B cell (primary cell): ENCODE data around the gene PHACTR1. TPM values are rescaled to one million over a fixed set of nuclear protein-coding genes. Genes with fewer than 3 reads are reported as not detected.
A peak's percentile ranks its signal among the peaks of the same experiment; 100 is the strongest.

Source experiments
- ATAC-seq: fragments of 200-7000 bp; cut with Tn5 transposase; one replicate; pipeline ENCODE4 v1.10.0; 2021; ENCODE audit warnings: low read depth, mild to moderate bottlenecking, moderate number of reproducible peaks, moderate library complexity
- CTCF ChIA-PET: fragments of 350-600 bp; sonication (Branson Sonifier 250); formaldehyde crosslinking; loops from one replicate; lab custom pipeline; 2021; ENCODE audit warnings: antibody characterized with exemption, inconsistent platforms; lab: Charles Lee
- POLR2A ChIA-PET: fragments of 350-600 bp; sonication (Branson Sonifier 250); formaldehyde crosslinking; loops from one replicate; lab custom pipeline; 2021; ENCODE audit warnings: antibody characterized with exemption; lab: Charles Lee
- DNase-seq: peaks from one replicate; pipeline ENCODE4 v3.0.0; 2013
- H2AFZ ChIP-seq: 2 replicates; pipeline ENCODE4 v1.6.1; 2012; ENCODE audit warnings: mild to moderate bottlenecking, low read depth, low read length; ENCODE audit not compliant: insufficient read depth, poor library complexity, severe bottlenecking
- H3K27ac ChIP-seq, 2 donors: 1 replicate in 1 of 2; 2 replicates in 1 of 2; pipeline ENCODE4 v1.5.1; 2012 to 2013; ENCODE audit warnings: low read length in 2 of 2, mild to moderate bottlenecking in 2 of 2, moderate library complexity in 1 of 2
- H3K27me3 ChIP-seq, 4 experiments: fragments of 200-600 bp in 1 of 4; sonication (generic) in 1 of 4; replicated peaks in 1 of 4; 1 replicate in 2 of 4; 2 replicates in 2 of 4; pipeline versions ENCODE4 v1.6.1 to v1.7.0; 2013 to 2016; ENCODE audit warnings: low read length in 3 of 4, mild to moderate bottlenecking in 2 of 4, mixed read lengths in 1 of 4, moderate library complexity in 1 of 4; ENCODE audit not compliant: insufficient read depth in 4 of 4, control insufficient read depth in 3 of 4; ENCODE audit errors: control extremely low read depth in 1 of 4
- H3K36me3 ChIP-seq, 2 experiments: replicated peaks in 1 of 2; 1 replicate in 1 of 2; 2 replicates in 1 of 2; pipeline versions ENCODE4 v1.6.1 to v1.7.1; 2013; ENCODE audit warnings: low read length in 1 of 2; ENCODE audit not compliant: insufficient read depth in 2 of 2, control insufficient read depth in 1 of 2; ENCODE audit errors: control extremely low read depth in 1 of 2, extremely low read depth in 1 of 2
- H3K4me1 ChIP-seq, 2 donors: fragments of 200-600 bp in 1 of 2; sonication (generic) in 1 of 2; 1 replicate in 1 of 2; 2 replicates in 1 of 2; pipeline versions ENCODE4 v1.5.1 to v1.6.1; 2013 to 2017; ENCODE audit warnings: low read length in 2 of 2; ENCODE audit not compliant: control insufficient read depth in 2 of 2, insufficient read depth in 2 of 2
- H3K4me2 ChIP-seq: replicated peaks from 2 replicates; pipeline ENCODE3; 2012; ENCODE audit warnings: mild to moderate bottlenecking, low read depth, low read length; ENCODE audit not compliant: poor library complexity, severe bottlenecking
- H3K4me3 ChIP-seq, 5 experiments: fragments of 200-600 bp in 1 of 5; sonication (generic) in 1 of 5; 1 replicate in 3 of 5; 2 replicates in 2 of 5; pipeline versions ENCODE4 v1.5.1 to v1.7.0; 2011 to 2016; ENCODE audit warnings: low read length in 4 of 5, mild to moderate bottlenecking in 4 of 5, low read depth in 2 of 5, control low read depth in 1 of 5, moderate library complexity in 1 of 5; ENCODE audit not compliant: insufficient read depth in 1 of 5; ENCODE audit errors: control extremely low read depth in 1 of 5, extremely low read depth in 1 of 5
- H3K79me2 ChIP-seq: fragments of 200-600 bp; sonication (generic); one replicate; pipeline ENCODE4 v1.6.0; 2016; ENCODE audit warnings: low read length; ENCODE audit not compliant: control insufficient read depth, insufficient read depth
- H3K9ac ChIP-seq: fragments of 200-600 bp; sonication (generic); 2 replicates; pipeline ENCODE4 v1.6.1; 2017; ENCODE audit warnings: mild to moderate bottlenecking, low read length, moderate library complexity
- H3K9me3 ChIP-seq, 3 donors: one replicate each; pipeline versions ENCODE4 v1.6.1 to v1.7.1; 2013; ENCODE audit warnings: low read length in 2 of 3; ENCODE audit not compliant: control insufficient read depth in 2 of 3, insufficient read depth in 1 of 3; ENCODE audit errors: control extremely low read depth in 1 of 3
- H4K20me1 ChIP-seq: 2 replicates; pipeline ENCODE4 v1.6.0; 2012; ENCODE audit warnings: mild to moderate bottlenecking, low read length; ENCODE audit not compliant: insufficient read depth, control insufficient read depth, poor library complexity, severe bottlenecking
- H3K27ac Mint-ChIP-seq: one replicate; pipeline ENCODE4 v1.8.0; 2021; ENCODE audit warnings: mixed read lengths
- H3K27me3 Mint-ChIP-seq: one replicate; pipeline ENCODE4 v1.8.0; 2021; ENCODE audit warnings: mixed read lengths
- H3K4me1 Mint-ChIP-seq: one replicate; pipeline ENCODE4 v1.8.0; 2021; ENCODE audit warnings: mixed read lengths
- H3K4me3 Mint-ChIP-seq: one replicate; pipeline ENCODE4 v1.8.0; 2021; ENCODE audit warnings: mixed read lengths
- H3K9me3 Mint-ChIP-seq: one replicate; pipeline ENCODE4 v1.8.0; 2022; ENCODE audit warnings: mixed read lengths; ENCODE audit not compliant: insufficient read depth
- EZH2 ChIP-seq: IDR thresholded peaks from 2 replicates; pipeline ENCODE4 v1.6.1; 2012; ENCODE audit warnings: borderline replicate concordance, low read depth, mild to moderate bottlenecking, moderate library complexity, low read length; ENCODE audit not compliant: insufficient read depth, poor library complexity, severe bottlenecking
- WGBS: methylation state at CpG from one replicate; pipeline ENCODE4 v1.1.5; 2013; ENCODE audit warnings: missing lambda C conversion rate; ENCODE audit not compliant: insufficient coverage; 5-methylcytosine and 5-hydroxymethylcytosine counted together
- intact Hi-C: fragments of 100-400 bp; cut with micrococcal nuclease; formaldehyde crosslinking; loops from one replicate; pipeline ENCODE4 v1.10.0; 2022
- polyA plus RNA-seq: library from polyadenylated mRNA; depleted of rRNA; stranded (reverse); fragments of >200 nt; gene quantifications from 2 replicates; pipeline ENCODE4 v1.2.3, GENCODE V29; 2012
- total RNA-seq, 2 donors: library from RNA; stranded (reverse); fragments of 120-200 nt in 1 of 2; gene quantifications; 1 replicate in 1 of 2; 2 replicates in 1 of 2; pipeline versions ENCODE4 v1.2.3 to v1.2.4, GENCODE V29; 2013 to 2022
- TF ChIP-seq, protein P1 (sequence below): fragments of 200-600 bp; IDR thresholded peaks from one replicate; pipeline ENCODE4 v1.8.0; 2022; ENCODE audit warnings: antibody characterized with exemption, mild to moderate bottlenecking

Gene PHACTR1
- total and polyA plus RNA-seq, 2 donors (not counting 1 experiment from before 2014, with no cell fraction given), result 30.2 to 129 TPM

- WGBS, result no CpG with 5 or more reads among the region's 2 CpGs
- Histone ChIP-seq H4K20me1 (no peaks in the 10 kb centered on the region), H3K9me3 (no peaks in the 10 kb centered on the region), H3K79me2 (no peaks in the 10 kb centered on the region), H3K9ac (no peak overlapping the region), H3K36me3 (no peaks in the 10 kb centered on the region), H3K4me1 (no peaks in the 10 kb centered on the region), H3K27me3 (peaks cover 0 to 9% (median 2%) of the 10 kb centered on the region in 4 experiments), H3K4me2 (no peak overlapping the region), H3K27ac (no peak overlapping the region), H2AFZ (no peak overlapping the region), H3K4me3 (no peak overlapping the region)
- Mint-ChIP-seq H3K27me3 (peaks cover 21% of the 10 kb centered on the region), H3K27ac (no peak overlapping the region), H3K4me3 (no peak overlapping the region), H3K9me3 (no peaks in the 10 kb centered on the region), H3K4me1 (peaks cover 4% of the 10 kb centered on the region)
- intact Hi-C loops, result no loop called here
- DNase-seq, result no peak
- ChIA-PET POLR2A (no interaction called here), CTCF (no interaction called here)
- TF ChIP-seq EZH2, result no peak
- TF ChIP-seq, protein P1, sequence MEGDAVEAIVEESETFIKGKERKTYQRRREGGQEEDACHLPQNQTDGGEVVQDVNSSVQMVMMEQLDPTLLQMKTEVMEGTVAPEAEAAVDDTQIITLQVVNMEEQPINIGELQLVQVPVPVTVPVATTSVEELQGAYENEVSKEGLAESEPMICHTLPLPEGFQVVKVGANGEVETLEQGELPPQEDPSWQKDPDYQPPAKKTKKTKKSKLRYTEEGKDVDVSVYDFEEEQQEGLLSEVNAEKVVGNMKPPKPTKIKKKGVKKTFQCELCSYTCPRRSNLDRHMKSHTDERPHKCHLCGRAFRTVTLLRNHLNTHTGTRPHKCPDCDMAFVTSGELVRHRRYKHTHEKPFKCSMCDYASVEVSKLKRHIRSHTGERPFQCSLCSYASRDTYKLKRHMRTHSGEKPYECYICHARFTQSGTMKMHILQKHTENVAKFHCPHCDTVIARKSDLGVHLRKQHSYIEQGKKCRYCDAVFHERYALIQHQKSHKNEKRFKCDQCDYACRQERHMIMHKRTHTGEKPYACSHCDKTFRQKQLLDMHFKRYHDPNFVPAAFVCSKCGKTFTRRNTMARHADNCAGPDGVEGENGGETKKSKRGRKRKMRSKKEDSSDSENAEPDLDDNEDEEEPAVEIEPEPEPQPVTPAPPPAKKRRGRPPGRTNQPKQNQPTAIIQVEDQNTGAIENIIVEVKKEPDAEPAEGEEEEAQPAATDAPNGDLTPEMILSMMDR, result no peak
- no peak for ATAC-seq
Measured at GRCh38 chr6:13177664-13178063, 461.1 kb downstream of the PHACTR1 start.

- no peak overlapping the region for H3K4me3 ChIP-seq
- peaks cover 0 to 9% (median 2%) of the 10 kb centered on the region in 4 experiments for H3K27me3 ChIP-seq
- Mint-ChIP-seq H3K4me1 (peaks cover 4% of the 10 kb centered on the region), H3K4me3 (no peak overlapping the region), H3K27ac (no peak overlapping the region), H3K9me3 (no peaks in the 10 kb centered on the region), H3K27me3 (peaks cover 21% of the 10 kb centered on the region)
- no peak overlapping the region for H3K4me2 ChIP-seq
- no peak for TF ChIP-seq EZH2
- TF ChIP-seq, protein P1, result no peak
- peak overlapping the region; percentile 31 for H2AFZ ChIP-seq
- ChIA-PET CTCF (interaction anchor here (2.2 kb wide), 1 partner anchor 17 kb away, joined by 6 read pairs; no protein-coding TSS in a partner anchor), POLR2A (no interaction called here)
- no peak overlapping the region for H3K9ac ChIP-seq
- 5% methylated on average over 4 of the region's 5 CpGs for WGBS
- no peaks in the 10 kb centered on the region for H3K9me3 ChIP-seq
- H4K20me1 ChIP-seq, result no peaks in the 10 kb centered on the region
- ATAC-seq (no peak), DNase-seq (no peak)
- no peaks in the 10 kb centered on the region for H3K79me2 ChIP-seq
- intact Hi-C loops, result no loop called here
- no peak overlapping the region for H3K27ac ChIP-seq
- no peaks in the 10 kb centered on the region for H3K36me3 ChIP-seq
- no peaks in the 10 kb centered on the region for H3K4me1 ChIP-seq
Measured at GRCh38 chr6:13178107-13178506, 461.5 kb downstream of the PHACTR1 start.
